GM21381 (cell line): ENCODE results near the gene CENPA.
"Not testable (repeated sequence)": the region's sequence is repeated elsewhere in the genome, so short reads cannot be mapped to it uniquely, and the experiment has no call there.

Experiments used
- ATAC-seq: cut with Tn5 transposase; IDR thresholded peaks from one replicate; pipeline ENCODE4 v1.9.1; 2021; ENCODE audit warnings: mild to moderate bottlenecking, moderate library complexity; ENCODE audit not compliant: unreplicated experiment

Gene CENPA

DNA sequence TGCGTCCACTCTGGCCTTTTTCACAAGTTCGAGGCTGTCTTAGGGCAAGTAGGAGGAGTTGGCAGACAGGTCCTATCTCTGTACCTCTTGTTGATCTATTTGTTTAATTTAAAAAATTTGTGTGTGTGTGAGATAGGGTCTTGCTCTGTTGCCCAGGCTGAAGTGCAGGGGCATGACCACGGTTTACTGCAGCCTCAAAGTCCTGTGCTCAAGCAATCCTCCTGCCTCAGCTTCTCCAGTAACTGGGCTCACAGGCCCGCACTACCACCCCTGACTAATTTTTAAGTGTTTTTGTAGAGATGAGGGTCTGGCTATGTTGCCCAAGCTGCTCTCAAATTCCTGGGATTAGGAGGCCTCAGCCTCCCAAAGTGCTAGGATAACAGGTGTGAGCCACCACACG, 26.0 kb upstream of the CENPA start:
- no peak for ATAC-seq

DNA sequence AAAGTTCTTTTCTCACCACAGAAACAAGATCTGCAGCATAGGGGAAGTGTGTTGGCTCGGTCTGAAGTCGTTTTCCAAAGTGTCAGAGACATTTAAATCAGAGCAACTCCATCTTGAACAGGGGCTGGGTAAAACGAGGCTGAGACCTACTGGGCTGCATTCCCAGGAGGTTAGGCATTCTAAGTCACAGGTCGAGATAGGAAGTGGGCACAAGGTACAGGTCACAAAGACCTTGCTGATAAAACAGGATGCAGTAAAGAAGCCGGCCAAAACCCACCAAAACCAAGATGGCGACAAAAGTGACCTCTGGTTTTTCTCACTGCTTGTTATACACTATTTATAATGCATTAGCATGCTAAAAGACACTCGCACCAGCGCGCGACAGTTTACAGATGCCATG, 24.9 kb upstream of the CENPA start:
- not testable (repeated sequence) for ATAC-seq

GRCh38 chr2:26763019-26763418, 22.8 kb upstream of the CENPA start:
- no peak for ATAC-seq

GRCh38 chr2:26764078-26764887, 21.6 kb upstream of the CENPA start, which contains the start of gene SLC35F6:
Gene SLC35F6, plus strand, starts transcription at chr2:26764284. Its CDS starts 66 bp downstream, at chr2:26764350.
- peak; percentile 74 for ATAC-seq

- ATAC-seq, result no peak
Measured at GRCh38 chr2:26764906-26765305, 20.9 kb upstream of the CENPA start.

GRCh38 chr2:26765475-26766200, 20.2 kb upstream of the CENPA start:
- ATAC-seq, result no peak

DNA sequence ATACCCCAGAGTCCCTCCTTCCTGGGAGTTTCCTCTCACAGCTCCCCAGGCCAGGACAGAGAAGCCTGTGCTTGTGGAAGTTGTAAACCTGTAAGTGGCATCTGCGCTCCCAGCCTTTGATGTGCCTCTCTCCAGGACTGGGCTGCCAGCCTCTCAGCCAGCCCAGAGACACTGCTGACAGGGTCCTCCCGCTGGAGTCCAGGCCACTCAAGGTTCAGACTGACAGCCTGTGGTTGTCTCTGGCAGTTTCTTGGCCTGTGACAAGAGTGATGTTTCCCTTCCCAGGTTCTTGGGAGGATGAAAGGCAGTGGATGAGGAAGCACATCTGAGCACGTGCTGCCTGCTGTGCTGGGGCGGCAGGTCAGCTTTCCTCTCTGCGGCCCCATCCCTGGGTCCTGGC, 18.7 kb upstream of the CENPA start:
- no peak for ATAC-seq

- no peak for ATAC-seq
Measured at GRCh38 chr2:26767894-26768487, 17.9 kb upstream of the CENPA start.

DNA sequence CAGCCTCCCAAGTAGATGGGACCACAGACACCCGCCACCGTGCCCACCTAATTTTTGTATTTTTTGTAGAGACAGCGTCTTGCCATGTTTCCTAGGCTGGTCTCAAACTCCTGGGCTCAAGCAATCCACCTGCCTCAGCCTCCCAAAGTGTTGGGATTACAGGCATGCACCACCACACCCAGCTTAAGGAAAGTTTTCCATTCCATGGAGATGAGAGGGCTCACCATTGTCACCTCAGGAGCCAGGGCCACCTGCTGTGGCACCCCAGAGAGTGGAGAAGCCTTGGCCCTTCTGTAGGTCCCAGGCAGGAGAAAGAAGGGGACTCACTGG, 17.1 kb upstream of the CENPA start:
- no peak for ATAC-seq

GRCh38 chr2:26769089-26769761, 16.6 kb upstream of the CENPA start:
- no peak for ATAC-seq

GRCh38 chr2:26770986-26771586, 14.8 kb upstream of the CENPA start:
- no peak for ATAC-seq

- no peak for ATAC-seq
Measured at GRCh38 chr2:26772064-26773001, 13.5 kb upstream of the CENPA start.

DNA sequence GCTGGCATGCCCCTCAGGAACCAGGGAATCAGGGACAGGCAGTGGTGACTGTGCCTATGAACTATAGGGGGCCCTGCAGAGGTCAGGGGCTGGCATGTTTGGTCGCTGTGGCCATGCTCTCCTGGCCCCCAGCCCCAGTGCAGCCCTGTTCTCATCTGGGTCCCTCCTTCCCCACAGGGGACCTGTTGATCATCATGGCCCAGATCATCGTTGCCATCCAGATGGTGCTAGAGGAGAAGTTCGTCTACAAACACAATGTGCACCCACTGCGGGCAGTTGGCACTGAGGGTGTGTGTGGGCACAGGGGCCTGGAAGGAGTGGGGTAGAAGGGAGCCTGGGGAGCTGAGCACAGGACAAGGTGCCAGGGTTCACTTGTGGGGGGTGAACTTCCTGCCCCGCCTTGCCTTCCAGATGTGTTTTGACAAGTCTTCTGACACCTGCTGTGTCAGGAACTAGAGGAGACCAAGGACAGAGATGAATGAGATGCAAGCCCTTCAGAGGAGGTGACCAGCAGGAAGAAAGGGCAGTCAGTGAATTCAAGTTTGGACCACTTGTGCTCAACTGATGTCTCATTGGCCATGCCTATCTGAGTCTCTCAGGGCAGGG, 9.6 kb upstream of the CENPA start:
- ATAC-seq, result no peak

GRCh38 chr2:26778098-26778497, 7.8 kb upstream of the CENPA start:
- no peak for ATAC-seq

- no peak for ATAC-seq
Measured at GRCh38 chr2:26778507-26778906, 7.3 kb upstream of the CENPA start.

- no peak for ATAC-seq
Measured at GRCh38 chr2:26780203-26780760, 5.6 kb upstream of the CENPA start.

- no peak for ATAC-seq
Measured at GRCh38 chr2:26782876-26783704, 2.8 kb upstream of the CENPA start.

GRCh38 chr2:26784570-26785234, 1.2 kb upstream of the CENPA start:
- ATAC-seq, result no peak
